SK-N-SH (cell line): ENCODE data around the gene SNRNP200.

Experiments
- EP300 ChIP-seq, 2 experiments: IDR thresholded peaks; 2 replicates each; pipeline versions ENCODE4 v1.4.0 to v1.6.1; 2012; ENCODE audit warnings: borderline replicate concordance in 1 of 2, low read depth in 1 of 2, low read length in 1 of 2
- FOSL2 ChIP-seq: IDR thresholded peaks from 2 replicates; pipeline ENCODE4 v1.4.0; 2012; ENCODE audit warnings: low read depth, mild to moderate bottlenecking, moderate library complexity, borderline replicate concordance
- FOXM1 ChIP-seq: IDR thresholded peaks from 2 replicates; pipeline ENCODE4 v1.4.0; 2012; ENCODE audit warnings: low read depth, mild to moderate bottlenecking
- MXI1 ChIP-seq: IDR thresholded peaks from 2 replicates; pipeline ENCODE4 v1.6.1; 2012; ENCODE audit warnings: mild to moderate bottlenecking, low read depth, low read length, improper control_type of control experiment
- NFIC ChIP-seq: IDR thresholded peaks from 2 replicates; pipeline ENCODE4 v1.4.0; 2012; ENCODE audit warnings: borderline replicate concordance
- USF1 ChIP-seq: IDR thresholded peaks from 2 replicates; pipeline ENCODE4 v1.4.0; 2012; ENCODE audit warnings: low read depth, borderline replicate concordance
- TF ChIP-seq, protein P1 (sequence below): fragments of 200-600 bp; sonication (generic); IDR thresholded peaks from 2 replicates; pipeline ENCODE4 v1.6.1; 2017; ENCODE audit warnings: antibody characterized with exemption, mild to moderate bottlenecking, moderate library complexity

DNA sequence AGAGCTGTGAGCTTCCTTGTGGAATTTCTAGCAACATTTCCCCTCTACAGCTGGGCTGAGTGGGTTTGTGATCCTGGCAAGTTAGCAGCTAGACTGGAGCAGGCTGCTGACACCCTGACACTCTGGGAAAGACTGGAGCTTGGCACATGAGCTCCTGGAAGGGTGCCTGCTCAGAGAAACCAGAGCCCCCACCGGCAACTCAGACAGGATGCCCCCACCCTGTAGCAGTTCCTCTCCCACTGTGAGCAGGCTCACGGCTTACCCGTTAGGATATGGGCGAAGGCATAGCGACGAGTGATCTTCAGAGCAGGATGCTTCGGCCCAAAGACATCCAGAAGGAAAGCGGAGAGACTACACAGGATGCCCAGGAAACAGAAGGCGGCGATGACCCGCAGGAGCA, 50.8 kb downstream of the SNRNP200 start:
- TF ChIP-seq NFIC (no peak), USF1 (no peak), MXI1 (no peak), FOXM1 (no peak), EP300 (IDR thresholded peaks at IDR 0.05; ENCODE audit: borderline replicate concordance in 1 of 2, low read depth in 1 of 2, low read length in 1 of 2) (no peak), FOSL2 (no peak)
- TF ChIP-seq, protein P1, sequence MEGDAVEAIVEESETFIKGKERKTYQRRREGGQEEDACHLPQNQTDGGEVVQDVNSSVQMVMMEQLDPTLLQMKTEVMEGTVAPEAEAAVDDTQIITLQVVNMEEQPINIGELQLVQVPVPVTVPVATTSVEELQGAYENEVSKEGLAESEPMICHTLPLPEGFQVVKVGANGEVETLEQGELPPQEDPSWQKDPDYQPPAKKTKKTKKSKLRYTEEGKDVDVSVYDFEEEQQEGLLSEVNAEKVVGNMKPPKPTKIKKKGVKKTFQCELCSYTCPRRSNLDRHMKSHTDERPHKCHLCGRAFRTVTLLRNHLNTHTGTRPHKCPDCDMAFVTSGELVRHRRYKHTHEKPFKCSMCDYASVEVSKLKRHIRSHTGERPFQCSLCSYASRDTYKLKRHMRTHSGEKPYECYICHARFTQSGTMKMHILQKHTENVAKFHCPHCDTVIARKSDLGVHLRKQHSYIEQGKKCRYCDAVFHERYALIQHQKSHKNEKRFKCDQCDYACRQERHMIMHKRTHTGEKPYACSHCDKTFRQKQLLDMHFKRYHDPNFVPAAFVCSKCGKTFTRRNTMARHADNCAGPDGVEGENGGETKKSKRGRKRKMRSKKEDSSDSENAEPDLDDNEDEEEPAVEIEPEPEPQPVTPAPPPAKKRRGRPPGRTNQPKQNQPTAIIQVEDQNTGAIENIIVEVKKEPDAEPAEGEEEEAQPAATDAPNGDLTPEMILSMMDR, result no peak
